Measurements from ENCODE around the gene FAM107A.

FAM107A gene

GRCh38 chr3:58518291-58518789, 58.9 kb downstream of the FAM107A start:
- no peak for DNase-seq (ENCODE audit: low read depth in 3 of 3)

- DNase-seq (ENCODE audit: low read depth in 3 of 3), result no peak
Observed at GRCh38 chr3:58514405-58514804, 62.8 kb downstream of the FAM107A start.

Measured in stimulated activated CD4-positive, alpha-beta T cell treated with anti-CD3 and anti-CD28 coated beads, TNF-alpha, amount 100 ng/mL, for 24 hours (primary cell).